ENCODE measurements around the gene ATXN10.
"Not testable (repeated sequence)": the region's sequence is repeated elsewhere in the genome, so short reads cannot be mapped to it uniquely, and the experiment has no call there.

Gene ATXN10

DNA sequence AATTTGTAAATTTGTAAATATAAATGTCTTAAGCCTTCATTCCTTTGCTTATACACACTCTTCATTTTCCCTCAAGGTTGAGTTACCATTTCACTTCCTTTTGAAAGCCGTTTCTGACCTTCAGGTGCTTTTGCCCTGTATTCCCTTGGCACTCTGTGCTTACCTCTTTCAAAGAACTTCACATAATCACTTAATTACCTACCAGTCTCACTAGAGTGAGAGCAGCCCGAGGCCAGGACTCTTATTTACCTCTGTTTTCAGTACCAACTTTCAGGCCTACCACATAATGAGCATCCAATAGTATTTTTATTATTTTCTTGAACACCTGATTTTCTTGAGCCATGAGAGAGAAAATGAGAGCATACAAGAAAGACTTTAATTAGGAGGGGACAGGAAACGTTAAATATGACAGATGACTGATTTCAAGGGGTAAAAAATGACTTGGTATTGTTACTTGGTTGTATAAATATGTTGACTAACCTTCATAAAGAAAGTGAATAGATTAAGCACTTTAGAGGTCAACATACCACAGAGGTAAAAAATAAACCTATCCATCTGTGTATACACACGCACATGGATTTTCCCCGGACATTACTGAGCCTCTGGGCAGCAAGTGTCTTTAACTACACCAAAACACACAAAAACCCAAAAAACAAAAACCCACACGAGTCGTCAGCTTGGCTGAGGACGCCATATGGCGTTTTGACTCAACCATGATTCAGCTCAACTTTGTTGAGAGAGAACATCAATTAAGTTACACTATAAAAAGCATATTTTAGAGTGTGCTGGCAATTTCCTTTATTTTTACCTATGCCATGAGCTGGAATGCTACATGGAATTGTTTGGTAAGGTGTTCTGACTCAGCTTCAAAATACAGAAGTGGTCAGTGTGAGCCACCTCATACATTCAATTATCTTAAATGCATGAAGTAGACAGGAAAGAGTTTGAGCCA is 7.6 kb downstream of the ATXN10 start:
- DNase-seq (ENCODE audit: low spot score): peak; percentile 39

- DNase-seq (ENCODE audit: low spot score): peak; percentile 28
These were observed 9.5 kb downstream of the ATXN10 start for GRCh38 chr22:45680932-45681700.

GRCh38 chr22:45682064-45682463 is 10.4 kb downstream of the ATXN10 start:
- DNase-seq (ENCODE audit: low spot score): no peak

DNA sequence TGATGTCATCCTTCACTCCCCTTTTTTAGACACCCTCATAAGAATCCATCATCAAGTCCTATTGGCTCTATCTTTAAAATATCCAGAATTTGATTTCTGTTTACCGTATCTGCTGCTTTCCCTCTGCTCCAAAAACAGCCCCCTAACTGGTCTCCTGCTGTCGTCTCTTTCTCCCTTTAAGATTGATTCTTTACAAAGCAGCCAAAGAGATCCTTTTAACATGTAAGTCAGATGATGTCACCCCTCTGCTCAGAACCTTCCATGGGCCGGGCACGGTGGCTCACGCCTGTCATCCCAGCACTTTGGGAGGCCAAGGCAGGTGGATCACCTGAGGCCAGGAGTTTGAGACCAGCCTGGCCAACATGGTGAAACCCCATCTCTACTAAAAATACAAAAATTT is 11.1 kb downstream of the ATXN10 start:
- not testable (repeated sequence) for DNase-seq (ENCODE audit: low spot score)

DNA sequence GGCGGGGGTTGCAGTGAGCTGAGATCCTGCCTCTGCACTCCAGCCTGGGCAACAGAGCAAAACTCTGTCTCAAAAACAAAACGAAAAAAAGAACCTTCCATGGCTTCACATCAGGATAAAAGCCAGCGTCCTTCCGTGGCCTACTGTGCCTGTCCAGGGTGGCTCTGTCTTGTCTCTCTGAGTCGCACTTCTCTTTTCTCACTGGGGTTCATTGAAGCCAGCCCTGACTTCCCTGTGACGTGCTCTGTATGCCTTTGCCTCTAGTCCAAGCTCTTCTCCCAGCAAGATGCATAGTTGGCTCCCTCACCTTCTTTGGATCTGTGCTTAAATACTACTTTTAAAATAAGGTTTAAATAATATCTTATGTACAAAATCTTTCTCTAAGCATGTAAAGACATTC is 11.6 kb downstream of the ATXN10 start:
- no peak for DNase-seq (ENCODE audit: low spot score)

GRCh38 chr22:45683680-45684079 is 12.0 kb downstream of the ATXN10 start:
- no peak for DNase-seq (ENCODE audit: low spot score)

DNA sequence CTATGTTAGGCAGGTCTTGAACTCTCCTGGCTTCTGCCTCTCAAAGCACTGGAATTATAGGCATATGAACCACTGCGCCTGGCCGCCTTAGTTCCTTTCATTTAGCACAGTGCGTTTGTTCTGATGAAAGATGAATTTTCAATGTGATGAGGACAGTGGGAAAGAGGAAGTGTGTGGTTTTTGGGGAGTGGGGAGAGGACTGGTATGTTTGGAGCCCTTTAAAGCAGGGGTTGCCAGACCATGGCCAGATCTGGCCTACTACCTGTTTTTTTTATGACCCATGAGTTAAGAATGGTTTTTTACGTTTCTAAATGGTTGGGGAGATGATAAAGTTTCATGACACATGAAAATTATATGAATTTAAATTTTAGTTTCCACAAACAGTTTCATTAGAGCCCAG is 12.5 kb downstream of the ATXN10 start:
- DNase-seq (ENCODE audit: low spot score): no peak

- DNase-seq (ENCODE audit: low spot score): no peak
These were observed 13.3 kb downstream of the ATXN10 start for GRCh38 chr22:45684752-45685574.

DNA sequence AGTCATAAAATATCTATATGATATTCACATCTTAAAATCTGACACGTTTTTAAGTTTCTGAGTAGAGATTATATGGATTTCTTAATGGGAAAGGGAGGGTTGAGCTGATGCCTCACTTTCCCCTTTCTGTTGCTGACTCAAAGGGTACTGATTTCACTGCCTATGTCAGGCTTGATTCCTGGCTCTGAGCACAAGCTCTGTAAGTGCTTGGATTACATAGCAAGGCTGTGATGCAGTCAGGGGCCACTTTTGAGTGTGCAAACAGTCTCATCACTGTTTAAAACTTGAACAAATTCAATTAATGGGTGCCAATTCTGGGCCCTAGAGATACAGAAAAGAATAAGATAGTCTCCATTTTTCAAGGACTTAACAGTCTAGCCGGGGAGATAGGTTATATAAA is 14.4 kb downstream of the ATXN10 start:
- no peak for DNase-seq (ENCODE audit: low spot score)

DNA sequence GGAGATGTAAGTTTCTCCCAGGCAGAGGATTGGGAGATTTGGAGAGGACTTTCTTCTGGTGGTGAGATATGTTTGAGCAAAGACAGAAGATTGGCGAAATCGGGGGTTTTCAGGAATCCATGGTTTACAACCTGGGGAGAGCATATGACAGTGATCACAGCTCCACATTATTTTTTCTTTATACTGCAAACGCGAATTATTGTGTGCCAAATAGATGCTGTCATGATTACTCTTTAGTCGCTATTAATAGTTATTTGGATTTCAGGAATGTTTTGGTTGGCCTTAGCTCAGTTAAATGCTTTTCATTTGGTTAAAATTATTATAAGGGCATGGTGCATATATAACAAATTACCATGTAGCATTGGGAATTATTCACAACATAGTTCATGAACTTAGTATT is 15.2 kb downstream of the ATXN10 start:
- peak; percentile 48 for DNase-seq (ENCODE audit: low spot score)

- DNase-seq (ENCODE audit: low spot score): peak; percentile 74
These were observed 17.0 kb downstream of the ATXN10 start for GRCh38 chr22:45688600-45689080.

DNA sequence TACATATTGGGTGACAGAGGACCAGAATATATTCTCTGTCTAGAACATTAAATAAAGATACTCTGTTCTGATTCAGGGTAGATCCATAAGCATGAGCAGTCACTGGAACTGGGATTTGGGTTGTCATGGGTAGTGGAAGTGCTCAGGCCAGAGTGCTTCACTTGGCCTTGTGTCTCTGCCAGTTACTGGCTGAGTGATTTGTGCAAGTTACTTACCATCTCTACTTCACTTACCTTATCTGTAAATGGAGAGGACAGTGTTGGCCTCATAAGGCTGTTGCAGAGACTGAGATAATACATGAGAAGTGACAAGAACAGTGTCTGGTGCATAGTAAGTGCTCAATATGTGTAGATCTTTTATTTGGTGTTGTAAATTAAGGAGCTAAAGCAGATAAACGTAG is 17.6 kb downstream of the ATXN10 start:
- no peak for DNase-seq (ENCODE audit: low spot score)

DNA sequence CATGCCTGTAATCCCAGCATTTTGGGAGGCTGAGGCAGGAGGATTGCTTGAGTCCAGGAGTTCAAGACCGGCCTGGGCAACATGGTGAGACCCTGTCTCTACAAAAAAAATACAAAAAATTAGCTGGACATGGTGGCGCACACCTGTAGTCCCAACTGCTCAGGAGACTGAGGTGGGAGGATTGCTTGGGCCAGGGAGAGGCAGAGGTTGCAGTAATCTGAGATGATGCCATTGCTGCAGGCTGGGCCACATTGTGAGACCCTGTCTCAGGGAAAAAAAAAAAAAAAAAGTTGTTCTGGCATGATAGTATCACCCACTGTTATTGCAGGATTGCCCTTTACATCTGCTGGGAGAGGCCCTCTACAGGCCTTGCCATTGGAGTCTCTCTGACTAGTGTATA is 18.4 kb downstream of the ATXN10 start:
- DNase-seq (ENCODE audit: low spot score): no peak

- DNase-seq (ENCODE audit: low spot score): peak; percentile 43
These were observed 20.9 kb downstream of the ATXN10 start for GRCh38 chr22:45692549-45692948.

DNA sequence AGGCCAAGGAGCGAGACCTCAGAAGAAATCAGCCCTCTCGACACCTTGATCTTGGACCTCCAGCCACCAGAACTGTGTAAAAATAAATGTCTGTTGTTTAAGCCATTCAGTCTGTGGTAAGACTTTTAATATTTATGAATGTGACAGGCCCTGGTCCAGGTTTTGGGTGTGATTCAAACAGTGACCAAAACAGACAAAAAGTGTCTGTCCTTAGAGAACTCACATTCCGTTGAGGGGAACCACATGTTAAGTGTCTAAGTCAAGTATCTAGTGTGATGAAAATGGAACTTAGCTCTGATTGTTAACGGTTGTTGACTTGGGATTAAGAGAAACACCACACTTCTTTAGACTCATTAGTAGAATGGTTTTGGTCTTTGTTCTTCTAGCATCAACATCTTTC is 22.2 kb downstream of the ATXN10 start:
- DNase-seq (ENCODE audit: low spot score): no peak

GRCh38 chr22:45696227-45696626 is 24.6 kb downstream of the ATXN10 start:
- DNase-seq (ENCODE audit: low spot score): no peak

DNA sequence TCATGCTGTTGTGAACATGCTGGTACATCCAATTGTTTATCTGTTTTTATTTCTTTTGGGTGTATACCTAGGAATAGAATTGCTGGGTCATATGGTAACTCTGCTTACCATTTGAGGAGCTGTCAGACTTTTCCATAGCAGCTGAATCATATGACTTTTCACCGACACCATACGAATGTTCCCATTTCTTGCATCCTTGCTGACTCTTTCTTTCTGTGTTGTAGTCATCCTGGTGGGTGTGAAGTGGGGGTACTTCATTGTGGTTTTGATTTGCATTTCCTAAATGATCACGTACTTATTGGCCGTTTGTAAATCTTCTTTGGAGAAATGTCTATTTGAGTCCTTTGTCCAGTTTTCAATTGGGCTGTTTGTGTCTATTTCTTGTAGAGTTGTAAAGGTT is 26.5 kb downstream of the ATXN10 start:
- DNase-seq (ENCODE audit: low spot score): no peak

DNA sequence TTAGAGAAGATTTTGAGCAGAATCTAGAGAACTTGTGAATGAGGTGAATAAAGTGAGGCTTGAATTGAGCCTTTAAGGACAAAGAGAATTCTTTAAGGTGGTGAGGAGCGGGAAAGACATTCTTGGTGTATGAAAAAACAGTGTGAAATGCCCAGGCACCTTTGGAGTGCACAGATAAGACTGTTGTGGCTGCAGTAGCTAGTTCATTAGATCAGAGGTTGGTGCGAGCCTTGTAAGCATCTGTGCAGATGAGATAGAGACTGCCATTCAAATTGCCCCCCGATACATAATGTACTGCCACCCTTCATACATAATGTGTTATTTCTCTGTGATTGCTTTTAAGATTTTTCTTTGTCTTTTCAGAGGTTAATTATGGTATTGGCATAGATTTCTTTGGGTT is 31.3 kb downstream of the ATXN10 start:
- DNase-seq (ENCODE audit: low spot score): no peak

- DNase-seq (ENCODE audit: low spot score): no peak
These were observed 32.1 kb downstream of the ATXN10 start for GRCh38 chr22:45703758-45704157.

GRCh38 chr22:45704648-45705047 is 33.0 kb downstream of the ATXN10 start:
- DNase-seq (ENCODE audit: low spot score): peak; percentile 6

DNA sequence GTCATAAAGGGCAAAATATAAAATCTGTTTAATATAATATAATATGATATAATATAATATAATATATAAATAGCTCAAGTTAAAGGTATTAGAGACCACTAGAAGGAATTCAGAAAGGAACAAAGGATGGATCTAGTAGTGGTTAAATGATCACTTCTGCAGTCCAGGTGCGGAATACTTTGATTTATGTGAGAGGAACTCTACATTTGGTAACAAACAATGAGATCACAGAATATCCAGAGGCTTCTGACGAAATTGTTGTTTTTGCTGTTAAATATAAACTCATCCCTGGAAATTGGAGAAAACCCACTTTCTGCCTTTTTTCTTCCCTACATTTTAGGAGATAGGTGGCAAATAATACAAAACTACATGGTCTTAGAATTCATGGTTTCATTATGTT is 36.0 kb downstream of the ATXN10 start:
- DNase-seq (ENCODE audit: low spot score): no peak

DNA sequence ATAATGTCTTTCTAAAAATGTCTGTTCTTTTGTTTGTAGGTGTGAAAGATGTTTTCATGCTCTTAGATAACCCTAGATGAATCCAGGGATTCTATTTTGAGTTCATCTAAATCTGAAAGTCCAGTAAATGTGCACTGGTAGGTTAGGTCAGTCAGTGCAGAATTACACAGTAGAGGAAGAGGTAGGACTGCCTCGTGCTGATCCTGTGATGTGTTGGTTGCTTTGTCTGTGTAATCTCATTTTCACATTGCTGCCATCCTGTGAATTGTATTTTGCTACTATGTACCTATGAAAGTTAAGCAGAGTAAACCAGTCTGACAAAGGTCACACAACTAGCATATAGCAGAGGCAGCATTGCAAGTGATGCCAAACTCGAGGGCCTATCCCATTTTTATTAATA is 36.5 kb downstream of the ATXN10 start:
- DNase-seq (ENCODE audit: low spot score): no peak
